GM21526 (cell line): ENCODE results near the gene RBMS1.

Source experiments
- ATAC-seq: cut with Tn5 transposase; IDR thresholded peaks from one replicate; pipeline ENCODE4 v1.9.1; 2021; ENCODE audit warnings: moderate library complexity; ENCODE audit not compliant: unreplicated experiment, low FRiP score

Gene RBMS1

DNA sequence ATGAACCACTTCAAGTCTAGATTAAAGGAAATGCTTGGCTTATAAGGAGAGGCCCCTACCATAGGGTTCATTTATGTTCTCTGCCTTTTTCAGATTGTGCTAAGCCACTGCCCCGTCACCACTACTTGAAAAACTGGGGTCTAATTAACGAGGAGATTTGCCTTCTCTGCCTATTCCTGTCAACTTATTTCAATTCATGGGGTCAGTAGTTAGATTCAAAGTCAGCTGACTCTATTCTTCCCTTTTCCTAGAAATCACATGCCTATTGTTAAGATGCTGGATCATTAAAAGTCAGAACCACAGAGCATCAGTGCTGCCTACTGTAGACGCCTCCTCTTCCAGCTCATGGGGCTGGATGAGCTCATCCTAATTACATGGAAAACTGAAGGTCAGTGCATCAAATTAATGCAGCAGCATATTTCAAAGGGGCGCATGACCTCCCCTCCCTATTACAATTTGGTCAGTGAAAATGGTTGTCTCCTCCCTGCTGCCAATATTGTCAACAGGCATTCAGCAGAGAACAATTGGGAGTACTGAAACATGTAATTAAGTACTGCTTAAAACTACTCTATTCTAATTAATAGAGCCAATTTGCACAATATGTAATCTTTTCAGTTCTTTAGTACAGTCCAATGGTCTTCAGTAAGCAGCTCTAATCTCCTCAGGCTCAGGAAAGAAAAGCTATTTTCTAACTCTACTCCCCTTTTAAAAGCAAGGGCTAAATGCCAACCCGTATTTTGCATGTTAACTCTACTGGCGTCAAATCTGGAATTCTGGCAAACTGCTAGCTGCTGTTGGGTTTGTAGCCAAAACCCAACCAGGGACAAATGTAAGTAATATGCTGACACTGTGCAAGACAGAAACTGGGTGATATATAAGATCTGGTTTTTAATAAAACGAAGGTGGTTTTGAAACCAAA is 176.2 kb downstream of the RBMS1 start:
- no peak for ATAC-seq

DNA sequence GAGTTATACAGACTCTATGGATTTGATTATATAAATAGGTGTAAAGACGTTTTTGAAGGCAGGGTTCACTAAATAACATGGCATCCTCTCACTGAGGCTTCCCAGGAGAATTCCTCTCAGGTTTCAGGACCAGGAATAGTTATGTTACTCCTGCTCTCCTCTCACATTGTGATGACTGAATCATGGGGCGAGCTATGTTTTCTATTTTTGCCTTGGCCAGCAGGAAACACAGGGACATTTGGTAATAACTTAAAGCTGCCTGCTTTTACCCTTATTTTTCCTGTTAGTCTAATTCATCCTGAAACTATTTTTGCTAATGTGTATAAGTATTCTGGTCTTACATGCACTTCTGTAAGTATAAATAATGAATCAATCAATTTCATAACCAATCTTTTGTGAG is 178.3 kb downstream of the RBMS1 start:
- no peak for ATAC-seq

DNA sequence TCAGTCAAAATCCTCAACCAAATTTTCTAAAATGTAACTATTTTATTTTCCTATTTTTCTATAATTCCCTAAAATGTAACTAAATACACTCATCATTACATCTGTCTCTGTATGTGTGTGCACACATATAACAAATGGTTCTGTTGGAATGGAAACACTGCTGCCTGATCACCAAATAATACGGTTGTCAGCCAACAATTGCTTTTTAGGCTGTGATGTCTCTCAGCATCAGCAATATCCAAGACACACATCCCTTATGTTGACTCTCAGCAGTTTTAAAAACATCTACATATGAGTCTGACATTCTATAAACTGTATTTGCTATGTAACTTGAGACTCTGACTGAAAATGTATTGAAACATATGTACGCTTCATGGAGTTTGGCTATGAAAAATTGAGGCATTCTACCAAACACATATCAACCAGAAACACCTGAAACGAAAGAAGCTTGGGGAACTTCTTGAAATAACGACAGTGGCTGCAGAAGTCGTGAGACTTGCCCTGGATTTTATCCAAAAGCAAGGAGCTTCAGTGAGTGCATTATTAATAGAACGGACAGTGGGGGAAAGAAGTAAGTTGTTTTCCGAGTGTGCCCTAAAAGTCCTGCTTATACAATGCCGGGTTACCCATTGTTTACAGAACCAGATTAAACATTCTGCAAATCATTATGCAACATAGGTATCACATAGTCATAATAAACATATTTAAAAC is 183.3 kb downstream of the RBMS1 start:
- no peak for ATAC-seq

DNA sequence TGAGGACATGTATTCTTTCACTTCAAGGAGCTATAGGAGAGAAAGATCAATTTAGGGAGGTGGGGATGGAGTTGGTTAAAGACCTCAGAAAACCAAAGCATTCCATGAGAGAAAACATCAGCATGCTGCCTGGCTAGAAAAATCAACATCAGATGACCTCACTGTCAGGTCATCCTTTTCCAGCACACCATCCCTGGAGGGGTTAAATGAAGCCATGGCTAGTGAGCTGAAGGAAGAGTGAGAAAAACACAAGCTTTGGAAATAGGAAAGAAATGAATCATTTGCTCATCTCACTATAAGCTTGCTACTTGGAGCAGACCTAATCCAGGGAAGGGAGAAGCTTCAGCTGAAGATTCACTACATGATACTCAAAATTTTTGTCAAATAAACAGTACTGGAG is 184.0 kb downstream of the RBMS1 start:
- no peak for ATAC-seq

DNA sequence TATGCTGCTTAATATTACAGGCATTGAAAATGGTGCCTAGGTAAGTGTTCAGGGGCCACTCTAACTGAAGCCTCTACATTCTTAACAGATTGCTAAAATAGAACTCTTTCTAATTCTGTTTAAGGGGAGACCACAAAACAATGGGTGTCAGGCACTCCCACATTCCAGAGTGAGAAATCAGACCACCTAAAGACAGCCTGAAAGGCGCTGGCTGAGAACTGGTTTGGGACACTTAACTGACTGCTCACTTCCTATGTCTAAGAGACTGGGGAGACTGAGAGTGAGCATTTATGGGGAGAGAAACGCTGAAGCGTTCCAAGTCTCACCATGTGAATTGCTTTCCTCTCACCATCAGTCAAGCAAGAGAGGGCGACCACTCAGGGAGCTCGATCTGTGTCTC is 184.7 kb downstream of the RBMS1 start:
- ATAC-seq, result no peak

DNA sequence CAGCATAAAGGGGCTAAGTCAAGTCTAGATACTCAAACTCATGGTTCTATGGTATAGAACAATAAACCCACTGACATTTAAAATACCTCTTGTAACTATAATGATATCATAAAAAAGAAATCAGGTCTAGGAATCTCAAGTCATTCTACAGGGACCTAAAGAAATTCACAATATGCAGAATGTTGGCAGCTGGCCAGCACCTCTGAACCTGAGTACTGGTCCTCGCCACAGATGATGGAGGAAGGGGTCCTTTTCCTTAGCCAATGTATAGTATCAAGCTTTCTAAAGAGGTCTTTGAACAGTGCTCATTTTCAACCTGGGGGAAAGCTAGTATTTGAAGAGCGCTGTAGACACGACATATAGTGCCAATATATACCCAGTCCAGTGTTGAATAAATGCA is 185.1 kb downstream of the RBMS1 start:
- no peak for ATAC-seq

DNA sequence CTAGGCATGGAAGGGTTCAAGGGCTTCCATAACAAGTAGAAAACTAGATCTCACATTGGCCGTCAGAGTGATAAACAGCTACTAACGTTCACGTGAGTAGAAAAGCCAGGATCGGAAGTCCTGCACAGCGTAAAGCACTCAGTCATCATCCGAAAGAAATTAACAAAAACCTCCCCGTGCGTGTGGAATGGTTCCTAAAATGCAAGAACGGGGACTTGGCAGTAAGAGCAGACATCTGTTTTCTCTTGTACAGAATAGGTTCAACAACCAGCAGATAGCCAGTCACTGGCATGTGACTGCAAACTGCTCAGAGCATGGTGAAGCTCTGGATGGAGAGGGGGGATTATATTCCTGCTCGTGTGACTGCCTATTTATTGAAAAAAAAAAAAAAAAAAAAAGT is 186.6 kb downstream of the RBMS1 start:
- ATAC-seq, result no peak

DNA sequence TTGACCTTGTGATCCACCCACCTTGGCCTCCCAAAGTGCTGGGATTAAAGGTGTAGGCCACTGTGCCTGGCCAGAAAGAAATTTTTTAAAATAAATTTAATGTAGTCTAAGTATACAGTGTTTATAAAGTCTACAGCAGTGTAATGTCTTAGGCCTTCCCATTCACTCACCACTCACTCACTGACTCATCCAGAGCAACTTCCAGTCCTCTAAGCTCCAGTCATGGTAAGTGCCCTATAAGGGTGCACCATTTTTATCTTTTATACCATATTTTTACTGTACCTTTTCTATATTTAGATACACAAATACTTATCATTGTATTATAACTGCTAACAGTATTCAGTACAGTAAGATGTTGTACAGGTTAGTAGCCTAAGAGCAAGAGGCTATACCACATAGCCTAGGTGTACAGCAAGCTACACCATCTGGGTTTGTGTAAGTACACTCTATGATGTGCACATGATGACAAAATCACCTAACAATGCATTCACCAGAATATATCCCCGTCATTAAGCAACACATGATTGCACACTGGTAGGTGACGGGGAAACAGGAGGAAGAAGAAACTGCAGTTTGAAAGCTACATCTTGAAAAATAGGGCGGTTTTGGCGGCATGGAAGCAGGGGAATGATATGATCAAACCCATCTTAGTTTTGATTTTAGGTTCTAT is 188.4 kb downstream of the RBMS1 start:
- ATAC-seq, result no peak

DNA sequence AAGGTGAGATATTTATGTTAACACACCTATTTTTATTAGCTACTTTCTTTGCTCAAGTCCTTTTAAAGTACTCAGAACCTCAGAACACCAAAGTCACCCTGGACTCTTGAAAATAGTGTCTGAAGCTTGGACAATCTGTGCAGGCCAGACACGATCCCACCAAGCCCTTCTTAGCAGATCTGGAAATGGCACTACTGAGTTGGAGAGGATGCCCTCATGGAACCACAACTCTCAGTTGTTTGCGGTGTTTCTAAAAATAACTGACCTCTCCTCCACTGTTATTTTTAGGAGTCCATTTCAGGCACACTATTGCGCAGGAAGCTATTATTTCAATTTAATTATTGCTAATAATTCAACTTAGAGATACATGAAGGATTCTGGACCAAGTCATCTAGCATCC is 190.1 kb downstream of the RBMS1 start:
- no peak for ATAC-seq

DNA sequence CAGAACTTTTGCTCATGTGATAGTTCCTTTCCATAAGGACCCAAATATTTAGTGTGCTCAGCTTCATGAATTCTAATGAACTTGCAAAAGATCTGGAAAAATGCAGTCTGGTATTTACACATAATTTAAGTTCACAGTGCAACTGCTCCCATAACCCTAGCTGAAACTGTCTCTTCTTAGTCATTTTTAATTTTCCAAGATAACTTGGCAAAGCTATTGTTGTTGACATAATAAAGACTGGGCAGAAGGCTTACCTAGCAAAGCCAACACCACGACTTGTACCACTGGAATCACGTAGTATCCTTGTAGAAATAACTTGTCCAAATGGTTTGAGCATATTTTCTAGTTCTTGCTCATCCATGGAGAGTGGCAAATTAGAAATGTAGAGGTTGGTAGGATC is 190.5 kb downstream of the RBMS1 start:
- ATAC-seq, result no peak

DNA sequence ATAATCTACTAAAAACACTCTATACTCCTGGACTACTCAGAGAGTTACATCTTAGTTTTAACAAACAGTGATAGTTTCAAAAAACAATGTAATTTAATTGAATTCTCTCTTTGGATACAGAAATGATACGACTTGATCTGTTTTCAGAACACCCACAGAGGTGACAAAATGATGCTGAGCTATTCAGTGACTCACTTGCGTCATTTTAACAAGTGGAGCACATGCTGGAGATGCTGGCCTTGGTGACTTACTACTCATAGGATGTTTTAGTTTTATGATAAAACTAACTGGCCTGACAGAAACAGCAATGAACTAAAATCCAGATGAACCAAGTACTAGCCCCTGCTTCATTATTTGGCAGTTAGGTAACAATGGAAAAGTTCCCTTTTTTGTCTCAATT is 192.2 kb downstream of the RBMS1 start:
- ATAC-seq, result no peak

DNA sequence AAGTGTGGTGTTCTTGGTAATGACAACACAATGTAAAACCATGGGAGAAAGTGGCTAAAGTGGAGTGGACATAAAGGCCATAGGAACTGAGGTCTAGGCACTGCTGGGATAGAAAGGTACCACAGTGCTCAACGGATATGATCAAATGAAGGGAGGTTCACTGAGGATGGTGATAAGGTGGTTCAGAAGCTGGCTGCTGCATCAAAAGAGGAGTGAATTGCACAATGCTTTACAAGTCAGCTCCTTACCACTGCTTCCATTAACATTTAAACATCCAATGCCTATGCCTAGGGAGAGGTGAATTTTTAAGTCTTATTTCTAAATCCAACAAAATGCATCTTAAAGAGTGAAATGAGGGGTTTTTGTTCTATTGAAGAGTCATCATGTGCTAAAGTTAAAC is 193.4 kb downstream of the RBMS1 start:
- ATAC-seq, result no peak

DNA sequence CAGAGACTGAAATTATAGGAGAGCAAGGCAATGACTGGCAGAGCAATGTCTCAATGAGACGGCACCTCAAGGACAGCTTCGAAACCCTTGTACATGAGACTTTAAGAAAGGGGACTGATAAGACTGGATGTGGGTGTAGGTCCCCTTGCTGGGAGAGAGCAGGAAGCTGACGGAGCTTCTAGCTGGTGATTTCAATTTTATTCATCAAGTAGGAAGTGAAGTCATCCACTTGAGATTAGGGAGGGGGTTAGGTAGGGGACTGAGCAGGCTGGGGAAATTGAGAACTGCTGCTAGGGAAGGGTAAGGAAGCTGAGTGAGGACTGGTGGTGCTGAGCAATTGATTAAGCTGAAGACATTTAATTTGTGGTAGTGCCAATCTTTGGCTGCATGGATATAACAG is 194.1 kb downstream of the RBMS1 start:
- ATAC-seq, result no peak

DNA sequence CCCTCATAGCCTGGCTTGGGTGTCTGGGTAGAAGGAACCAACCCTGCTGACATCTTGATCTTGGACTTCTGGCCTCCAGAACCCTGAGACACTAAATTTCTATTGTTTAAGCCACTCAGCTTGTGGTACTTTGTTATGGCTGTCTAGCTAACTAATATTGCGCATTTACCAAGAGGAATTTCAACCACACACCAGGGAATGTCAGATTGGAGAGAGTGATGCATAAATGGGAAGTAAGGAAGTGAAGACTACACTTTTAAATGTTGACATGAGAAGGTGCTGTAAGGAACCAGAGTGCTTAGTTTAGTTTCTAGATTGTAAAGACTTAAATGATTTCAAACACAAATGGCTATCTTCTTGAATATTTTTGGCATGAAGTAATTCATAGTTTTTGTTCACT is 194.6 kb downstream of the RBMS1 start:
- no peak for ATAC-seq

DNA sequence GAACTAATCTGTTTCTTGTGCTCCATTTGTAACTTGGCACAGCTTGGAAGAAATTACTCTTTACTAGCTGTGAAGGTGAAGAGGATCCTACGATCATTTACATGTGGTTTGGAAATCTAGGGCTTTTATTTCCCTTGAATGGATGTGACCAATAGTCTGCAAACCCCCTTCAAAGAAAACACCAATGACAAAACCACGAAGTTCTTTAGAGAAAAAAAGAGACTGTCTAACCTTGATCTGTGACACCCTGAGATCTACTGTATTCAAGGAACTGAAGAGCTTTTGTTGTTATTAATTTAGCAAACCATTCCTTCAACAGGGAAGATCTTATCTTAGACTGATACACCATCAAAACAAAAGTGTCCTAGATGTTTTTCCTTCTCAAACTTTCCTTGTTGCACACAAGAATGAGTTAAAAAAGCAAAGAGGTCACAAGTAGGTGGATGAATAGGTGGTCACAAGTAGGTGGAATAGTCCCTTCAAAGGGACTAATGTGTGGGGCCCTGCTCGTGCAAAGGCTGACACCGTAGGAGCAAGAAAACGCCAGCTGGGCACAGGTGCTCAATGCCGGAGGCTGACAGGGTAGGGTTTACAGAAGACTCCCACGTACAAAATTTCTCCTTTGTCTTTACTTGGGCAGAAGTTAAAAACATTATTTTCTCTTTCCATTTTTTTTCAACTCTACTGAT is 197.9 kb downstream of the RBMS1 start:
- no peak for ATAC-seq

DNA sequence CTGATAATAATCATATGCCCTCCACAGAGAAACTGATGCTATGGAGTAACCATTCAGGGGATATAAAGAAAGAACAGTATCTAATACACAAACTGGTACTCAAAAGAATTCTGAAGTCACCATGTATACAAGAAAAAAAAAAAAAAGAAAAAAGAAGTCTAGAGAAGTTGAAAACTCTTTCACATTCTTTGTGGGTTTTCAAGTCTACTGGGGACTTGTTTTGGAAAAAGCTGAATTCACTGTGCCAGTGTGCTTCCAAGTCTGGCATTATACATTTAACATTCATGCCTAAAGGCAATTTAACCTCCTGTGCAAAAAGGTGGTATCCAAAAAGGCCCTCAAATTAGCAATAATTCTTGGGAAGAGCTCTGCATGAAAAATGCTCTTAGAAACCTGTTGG is 198.7 kb downstream of the RBMS1 start:
- no peak for ATAC-seq

DNA sequence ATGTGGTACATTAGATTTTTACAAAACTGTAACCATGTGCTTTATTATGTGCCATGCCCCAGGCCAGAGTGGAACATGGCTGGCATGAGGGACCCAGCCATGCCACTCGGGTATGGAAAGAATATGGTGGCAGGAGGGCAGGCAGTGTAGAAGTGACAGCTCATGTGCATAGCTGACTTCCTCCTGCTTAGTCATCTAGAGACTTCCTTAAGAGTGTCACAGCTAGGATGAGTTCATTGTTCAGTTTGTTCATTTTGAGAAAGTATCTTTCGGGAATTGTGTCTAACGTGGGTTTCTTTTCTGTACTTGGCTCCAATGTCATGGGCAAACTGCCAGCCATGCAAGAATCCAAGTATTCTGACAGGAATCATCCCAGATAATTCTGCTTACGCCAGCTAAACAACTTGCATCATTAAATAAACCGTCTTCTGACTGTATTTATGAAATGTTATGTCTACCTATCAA is 199.2 kb downstream of the RBMS1 start:
- no peak for ATAC-seq

DNA sequence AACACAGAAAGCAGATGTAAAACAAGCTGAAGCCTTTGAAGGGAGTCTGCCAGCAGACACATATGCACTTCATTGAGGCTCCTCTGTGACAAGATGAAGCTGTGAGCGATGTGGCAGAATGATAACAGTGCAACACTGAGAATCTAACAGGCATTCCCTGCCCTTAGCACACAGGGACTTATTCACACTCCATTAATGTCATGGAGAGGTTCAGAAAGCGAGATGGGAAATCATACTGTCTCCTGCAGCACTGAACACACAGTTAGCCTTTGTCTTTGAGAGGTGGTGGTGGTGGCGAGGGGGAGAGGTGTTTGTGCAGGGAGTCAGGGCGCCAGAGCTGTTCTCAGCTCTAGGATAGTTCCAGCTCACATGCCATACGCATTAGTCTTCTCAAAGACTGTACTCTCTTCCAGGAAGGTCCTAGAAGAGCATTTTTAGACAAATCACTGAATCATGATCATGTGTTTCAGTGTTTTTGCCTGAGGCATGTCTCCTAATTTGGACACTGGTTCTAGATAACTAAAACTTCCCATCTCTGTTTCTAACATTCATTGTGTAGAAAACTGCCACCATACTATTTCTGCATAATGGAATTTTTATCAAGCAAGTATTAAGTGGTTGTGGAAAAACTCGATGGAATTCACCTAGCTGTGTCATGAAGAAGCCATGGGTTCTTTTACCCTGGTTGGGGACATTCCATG is 200.1 kb downstream of the RBMS1 start:
- no peak for ATAC-seq

DNA sequence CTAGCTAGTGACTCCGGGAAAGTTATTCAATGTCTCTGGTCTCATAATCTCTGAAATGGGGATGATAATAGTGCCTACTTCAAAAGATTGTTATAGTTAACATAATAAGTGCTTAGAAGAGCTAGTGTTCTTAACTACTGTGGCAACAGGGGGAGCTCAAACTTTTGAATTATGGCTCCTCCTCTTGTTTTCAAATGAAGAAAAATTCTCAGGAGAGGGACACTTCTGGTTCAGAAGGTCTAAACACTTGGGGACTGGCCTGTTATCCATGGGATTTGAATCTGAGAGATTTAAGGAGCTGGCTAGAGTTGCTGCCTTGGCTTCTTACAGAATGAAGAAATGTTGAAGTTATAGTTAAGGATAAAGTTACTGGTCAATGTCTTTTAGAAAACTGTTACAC is 201.4 kb downstream of the RBMS1 start:
- ATAC-seq, result no peak

DNA sequence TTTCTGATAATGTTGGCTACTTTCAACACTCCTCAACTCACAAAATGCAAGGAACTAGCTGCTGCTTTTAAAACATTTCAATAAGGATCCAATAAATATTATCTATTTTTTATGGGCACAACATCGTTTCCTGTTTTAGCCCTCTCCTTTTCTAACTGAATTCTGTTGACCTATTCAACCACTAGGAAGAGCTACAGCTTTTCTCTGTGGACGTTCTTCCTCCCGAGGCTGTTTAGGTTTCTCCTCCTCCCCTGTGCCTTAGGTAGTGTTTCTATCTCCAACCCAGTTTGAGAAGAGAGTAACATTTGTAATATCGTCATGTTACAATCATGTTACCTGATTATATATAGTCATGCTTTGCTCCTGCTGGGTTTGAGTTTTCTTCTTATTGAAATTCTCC is 202.2 kb downstream of the RBMS1 start:
- ATAC-seq, result no peak
